Ishikawa (cell line): ENCODE results near the gene TMEM256.

ENCODE experiments used
- CEBPB ChIP-seq: IDR thresholded peaks from 2 replicates; pipeline ENCODE4 v1.6.1; 2012
- EGR1 ChIP-seq: IDR thresholded peaks from 2 replicates; pipeline ENCODE4 v1.6.1; 2012
- EP300 ChIP-seq: IDR thresholded peaks from 2 replicates; pipeline ENCODE4 v1.6.1; 2012; ENCODE audit warnings: borderline replicate concordance
- TEAD4 ChIP-seq: IDR thresholded peaks from 2 replicates; pipeline ENCODE4 v1.6.1; 2012
- USF1 ChIP-seq: IDR thresholded peaks from 2 replicates; pipeline ENCODE4 v1.6.1; 2012
- YY1 ChIP-seq: IDR thresholded peaks from 2 replicates; pipeline ENCODE4 v1.6.1; 2012; ENCODE audit warnings: low read depth
- TF ChIP-seq, protein P1 (sequence below): IDR thresholded peaks from 2 replicates; pipeline ENCODE4 v1.6.1; 2012; ENCODE audit warnings: low read depth, mild to moderate bottlenecking

- TF ChIP-seq EGR1 (no peak), TEAD4 (no peak), EP300 (no peak), USF1 (no peak), YY1 (no peak), CEBPB (no peak)
- TF ChIP-seq, protein P1, sequence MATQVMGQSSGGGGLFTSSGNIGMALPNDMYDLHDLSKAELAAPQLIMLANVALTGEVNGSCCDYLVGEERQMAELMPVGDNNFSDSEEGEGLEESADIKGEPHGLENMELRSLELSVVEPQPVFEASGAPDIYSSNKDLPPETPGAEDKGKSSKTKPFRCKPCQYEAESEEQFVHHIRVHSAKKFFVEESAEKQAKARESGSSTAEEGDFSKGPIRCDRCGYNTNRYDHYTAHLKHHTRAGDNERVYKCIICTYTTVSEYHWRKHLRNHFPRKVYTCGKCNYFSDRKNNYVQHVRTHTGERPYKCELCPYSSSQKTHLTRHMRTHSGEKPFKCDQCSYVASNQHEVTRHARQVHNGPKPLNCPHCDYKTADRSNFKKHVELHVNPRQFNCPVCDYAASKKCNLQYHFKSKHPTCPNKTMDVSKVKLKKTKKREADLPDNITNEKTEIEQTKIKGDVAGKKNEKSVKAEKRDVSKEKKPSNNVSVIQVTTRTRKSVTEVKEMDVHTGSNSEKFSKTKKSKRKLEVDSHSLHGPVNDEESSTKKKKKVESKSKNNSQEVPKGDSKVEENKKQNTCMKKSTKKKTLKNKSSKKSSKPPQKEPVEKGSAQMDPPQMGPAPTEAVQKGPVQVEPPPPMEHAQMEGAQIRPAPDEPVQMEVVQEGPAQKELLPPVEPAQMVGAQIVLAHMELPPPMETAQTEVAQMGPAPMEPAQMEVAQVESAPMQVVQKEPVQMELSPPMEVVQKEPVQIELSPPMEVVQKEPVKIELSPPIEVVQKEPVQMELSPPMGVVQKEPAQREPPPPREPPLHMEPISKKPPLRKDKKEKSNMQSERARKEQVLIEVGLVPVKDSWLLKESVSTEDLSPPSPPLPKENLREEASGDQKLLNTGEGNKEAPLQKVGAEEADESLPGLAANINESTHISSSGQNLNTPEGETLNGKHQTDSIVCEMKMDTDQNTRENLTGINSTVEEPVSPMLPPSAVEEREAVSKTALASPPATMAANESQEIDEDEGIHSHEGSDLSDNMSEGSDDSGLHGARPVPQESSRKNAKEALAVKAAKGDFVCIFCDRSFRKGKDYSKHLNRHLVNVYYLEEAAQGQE, result no peak
These were observed 5.3 kb downstream of the TMEM256 start for GRCh38 chr17:7398612-7399011.
